HG03571 (cell line): ENCODE data around the gene RBM10.

Experiments
- ATAC-seq: cut with Tn5 transposase; IDR thresholded peaks from one replicate; pipeline ENCODE4 v1.9.1; 2021; ENCODE audit not compliant: unreplicated experiment

Gene RBM10

GRCh38 chrX:47148946-47149345 lies 3.9 kb downstream of the RBM10 start:
- no peak for ATAC-seq

GRCh38 chrX:47151435-47151834 lies 6.4 kb downstream of the RBM10 start:
- no peak for ATAC-seq

- no peak for ATAC-seq
Measured at GRCh38 chrX:47156611-47157520, 11.8 kb downstream of the RBM10 start.

GRCh38 chrX:47158131-47158530 lies 13.1 kb downstream of the RBM10 start:
- no peak for ATAC-seq

- no peak for ATAC-seq
Measured at GRCh38 chrX:47158781-47159180, 13.8 kb downstream of the RBM10 start.

GRCh38 chrX:47160781-47161180 lies 15.8 kb downstream of the RBM10 start:
- ATAC-seq, result no peak

- no peak for ATAC-seq
Measured at GRCh38 chrX:47162927-47163583, 18.0 kb downstream of the RBM10 start.

- ATAC-seq, result no peak
Measured at GRCh38 chrX:47164420-47164819, 19.4 kb downstream of the RBM10 start.

- ATAC-seq, result no peak
Measured at GRCh38 chrX:47166126-47166525, 21.1 kb downstream of the RBM10 start.

GRCh38 chrX:47168495-47169073 lies 23.6 kb downstream of the RBM10 start:
- ATAC-seq, result no peak

- ATAC-seq, result no peak
Measured at GRCh38 chrX:47169273-47169672, 24.3 kb downstream of the RBM10 start.

- no peak for ATAC-seq
Measured at GRCh38 chrX:47169726-47170515, 24.9 kb downstream of the RBM10 start.

- ATAC-seq, result no peak
Measured at GRCh38 chrX:47170861-47171692, 26.1 kb downstream of the RBM10 start.

- no peak for ATAC-seq
Measured at GRCh38 chrX:47171996-47172395, 27.0 kb downstream of the RBM10 start.

GRCh38 chrX:47172549-47172948 lies 27.5 kb downstream of the RBM10 start:
- ATAC-seq, result no peak

- no peak for ATAC-seq
Measured at GRCh38 chrX:47172971-47173792, 28.2 kb downstream of the RBM10 start.

GRCh38 chrX:47174376-47174775 lies 29.4 kb downstream of the RBM10 start:
- ATAC-seq, result no peak

- ATAC-seq, result no peak
Measured at GRCh38 chrX:47174846-47175587, 30.0 kb downstream of the RBM10 start.

GRCh38 chrX:47175588-47175980 lies 30.6 kb downstream of the RBM10 start:
- ATAC-seq, result no peak
